ENCODE measurements around the gene ADCY7. TPM values are rescaled to one million over a fixed set of nuclear protein-coding genes. Genes with fewer than 3 reads are reported as not detected.
A peak's percentile ranks its signal among the peaks of the same experiment; 100 is the strongest.

ADCY7 gene
- total and polyA plus RNA-seq, 2 donors from 2014 or later: 0.86 to 40.5 TPM

- peak in 2 of 5 donors; percentile 46 to 72 for DNase-seq
- H3K4me1 ChIP-seq (ENCODE audit: control insufficient read depth in 2 of 3, insufficient read depth in 2 of 3, low read depth in 1 of 3, low read length in 3 of 3): no peaks in the 10 kb centered on the region
- H3K4me3 ChIP-seq (ENCODE audit: low read length in 3 of 3): no peak overlapping the region
- H3K27me3 ChIP-seq (ENCODE audit: control insufficient read depth, insufficient read depth, low read length): no peaks in the 10 kb centered on the region
- H3K36me3 ChIP-seq (ENCODE audit: control insufficient read depth in 2 of 3, insufficient read depth in 3 of 3, low read length in 3 of 3): peaks cover 0 to 5% (median 5%) of the 10 kb centered on the region in 3 donors
- H3K27ac ChIP-seq (ENCODE audit: low read depth in 2 of 2, low read length in 2 of 2): no peak overlapping the region
- no peak for FAIRE-seq
- intact Hi-C loops (cut with DNase I): no loop called here
- H3K9ac ChIP-seq (ENCODE audit: low read length in 3 of 3): no peak overlapping the region
- TF ChIP-seq CTCF (IDR thresholded peaks at IDR 0.05; ENCODE audit: borderline replicate concordance, extremely low read depth, insufficient read depth): no peak
- H3K9me3 ChIP-seq (ENCODE audit: control insufficient read depth in 2 of 3, insufficient read depth in 1 of 3, low read length in 3 of 3): no peaks in the 10 kb centered on the region
These were observed 44.2 kb downstream of the ADCY7 start for GRCh38 chr16:50310308-50311133.

DNA sequence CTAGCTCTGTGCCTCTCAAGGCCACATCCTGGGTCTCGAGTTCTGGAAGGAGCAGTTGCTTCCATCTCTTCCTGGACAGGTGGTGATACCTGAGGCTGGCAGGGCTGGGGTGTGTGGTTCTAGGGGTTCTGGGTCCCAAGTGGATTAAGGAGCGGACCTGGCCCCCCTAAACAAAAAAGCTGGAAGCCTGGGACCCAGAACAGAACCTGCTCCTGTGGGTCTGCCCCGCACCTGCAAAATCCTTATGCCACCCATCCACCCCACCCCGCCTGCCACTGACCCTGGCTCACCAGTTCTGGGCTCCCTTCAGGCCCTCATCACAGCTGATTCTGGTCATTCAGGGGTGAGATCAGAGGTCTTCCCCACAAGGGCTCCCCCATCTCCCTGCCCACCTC lies 44.8 kb downstream of the ADCY7 start:
- intact Hi-C loops (cut with DNase I): no loop called here
- FAIRE-seq: no peak

DNA sequence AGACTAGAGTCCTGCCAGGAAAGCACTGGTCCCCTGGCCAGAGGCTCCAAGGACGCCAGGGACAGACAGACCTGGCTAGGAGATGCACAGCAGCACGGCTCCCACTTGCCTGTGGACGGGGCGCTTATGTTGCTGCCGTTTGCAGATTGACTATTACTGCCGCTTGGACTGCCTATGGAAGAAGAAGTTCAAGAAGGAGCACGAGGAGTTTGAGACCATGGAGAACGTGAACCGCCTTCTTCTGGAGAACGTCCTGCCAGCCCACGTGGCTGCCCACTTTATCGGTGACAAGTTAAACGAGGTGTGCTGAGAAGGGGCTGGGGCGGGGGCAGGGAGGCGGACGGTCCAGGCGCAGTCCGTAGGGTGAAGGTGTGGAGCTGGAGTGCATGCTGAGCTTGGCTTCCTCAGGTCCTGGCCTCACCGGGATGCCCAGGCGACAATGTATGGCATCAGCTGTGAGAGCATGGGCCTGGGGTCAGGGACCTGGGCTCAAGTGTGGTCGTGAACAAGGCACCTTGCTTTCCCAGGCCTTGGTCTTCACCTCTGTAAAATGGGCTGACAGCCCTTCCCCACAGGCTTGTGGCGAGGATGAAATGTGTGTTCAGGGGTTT lies 45.6 kb downstream of the ADCY7 start:
- intact Hi-C loops (cut with DNase I): no loop called here
- H3K9me3 ChIP-seq (ENCODE audit: control insufficient read depth in 2 of 3, insufficient read depth in 1 of 3, low read length in 3 of 3): no peaks in the 10 kb centered on the region
- H3K4me3 ChIP-seq (ENCODE audit: low read length in 3 of 3): no peak overlapping the region
- H3K9ac ChIP-seq (ENCODE audit: low read length in 3 of 3): no peak overlapping the region
- DNase-seq (peak in 2 of 5 donors; percentile 39 to 71), FAIRE-seq (no peak)
- no peak overlapping the region for H3K27ac ChIP-seq (ENCODE audit: low read depth in 2 of 2, low read length in 2 of 2)
- no peaks in the 10 kb centered on the region for H3K27me3 ChIP-seq (ENCODE audit: control insufficient read depth, insufficient read depth, low read length)
- peaks cover 0 to 18% (median 14%) of the 10 kb centered on the region in 3 donors for H3K36me3 ChIP-seq (ENCODE audit: control insufficient read depth in 2 of 3, insufficient read depth in 3 of 3, low read length in 3 of 3)
- no peak for TF ChIP-seq CTCF (IDR thresholded peaks at IDR 0.05; ENCODE audit: borderline replicate concordance, extremely low read depth, insufficient read depth)
- peaks cover 0 to 2% (median 0%) of the 10 kb centered on the region in 3 donors for H3K4me1 ChIP-seq (ENCODE audit: control insufficient read depth in 2 of 3, insufficient read depth in 2 of 3, low read depth in 1 of 3, low read length in 3 of 3)

More for the DNA sequence above, 44.8 kb downstream of the ADCY7 start:
- no peak for TF ChIP-seq CTCF (IDR thresholded peaks at IDR 0.05; ENCODE audit: borderline replicate concordance, extremely low read depth, insufficient read depth)
- Histone ChIP-seq H3K27ac (ENCODE audit: low read depth in 2 of 2, low read length in 2 of 2) (no peak overlapping the region), H3K27me3 (ENCODE audit: control insufficient read depth, insufficient read depth, low read length) (no peaks in the 10 kb centered on the region), H3K9me3 (ENCODE audit: control insufficient read depth in 2 of 3, insufficient read depth in 1 of 3, low read length in 3 of 3) (no peaks in the 10 kb centered on the region), H3K36me3 (ENCODE audit: control insufficient read depth in 2 of 3, insufficient read depth in 3 of 3, low read length in 3 of 3) (peaks cover 0 to 10% (median 10%) of the 10 kb centered on the region in 3 donors), H3K9ac (ENCODE audit: low read length in 3 of 3) (no peak overlapping the region), H3K4me1 (ENCODE audit: control insufficient read depth in 2 of 3, insufficient read depth in 2 of 3, low read depth in 1 of 3, low read length in 3 of 3) (no peaks in the 10 kb centered on the region), H3K4me3 (ENCODE audit: low read length in 3 of 3) (no peak overlapping the region)
- DNase-seq: peak in 1 of 5 donors; percentile 41

Measured in kidney (tissue), 14 donors.